GM06990 (cell line): Measurements from ENCODE around the gene CLEC1A.

Experiments used
- DNase-seq: peaks from one replicate; pipeline ENCODE4 v3.0.0-alpha.2; 2011; ENCODE audit not compliant: insufficient read length; ENCODE audit errors: extremely low read depth
- H3K27me3 ChIP-seq: replicated peaks from 2 replicates; pipeline ENCODE4 v1.6.0; 2011; ENCODE audit warnings: low read length; ENCODE audit not compliant: control insufficient read depth, insufficient read depth
- H3K36me3 ChIP-seq: 2 replicates; pipeline ENCODE4 v1.5.1; 2011; ENCODE audit warnings: low read length; ENCODE audit not compliant: control insufficient read depth, insufficient read depth
- H3K4me3 ChIP-seq: replicated peaks from 2 replicates; pipeline ENCODE4 v1.5.1; 2011; ENCODE audit warnings: low read depth, mild to moderate bottlenecking, control low read depth, low read length
- CTCF ChIP-seq: IDR thresholded peaks from 2 replicates; pipeline ENCODE4 v1.5.1; 2011; ENCODE audit warnings: low read length, control low read depth, mild to moderate bottlenecking, inconsistent platforms; ENCODE audit not compliant: insufficient read depth, poor library complexity, severe bottlenecking

CLEC1A gene

GRCh38 chr12:10067264-10067663, 31.5 kb downstream of the CLEC1A start:
- Histone ChIP-seq H3K36me3 (no peaks in the 10 kb centered on the region), H3K27me3 (no peaks in the 10 kb centered on the region), H3K4me3 (no peak overlapping the region)
- no peak for DNase-seq
- no peak for TF ChIP-seq CTCF

GRCh38 chr12:10065241-10065640, 33.5 kb downstream of the CLEC1A start:
- Histone ChIP-seq H3K36me3 (no peaks in the 10 kb centered on the region), H3K27me3 (no peaks in the 10 kb centered on the region), H3K4me3 (no peak overlapping the region)
- TF ChIP-seq CTCF: no peak
- no peak for DNase-seq

- no peaks in the 10 kb centered on the region; the same call in 1 of the 2 replicates for H3K27me3 ChIP-seq
- TF ChIP-seq CTCF: no peak
- no peak overlapping the region for H3K4me3 ChIP-seq
- no peaks in the 10 kb centered on the region for H3K36me3 ChIP-seq
- DNase-seq: no peak
These were observed 40.4 kb downstream of the CLEC1A start for GRCh38 chr12:10058387-10058786.

- no peak overlapping the region for H3K4me3 ChIP-seq
- no peak for DNase-seq
- H3K36me3 ChIP-seq: no peaks in the 10 kb centered on the region
- TF ChIP-seq CTCF: no peak
- H3K27me3 ChIP-seq: no peaks in the 10 kb centered on the region; the same call in 1 of the 2 replicates
These were observed 46.4 kb downstream of the CLEC1A start for GRCh38 chr12:10052193-10052913.

GRCh38 chr12:10048526-10048925, 50.3 kb downstream of the CLEC1A start:
- Histone ChIP-seq H3K36me3 (no peaks in the 10 kb centered on the region), H3K4me3 (no peak overlapping the region), H3K27me3 (no peaks in the 10 kb centered on the region)
- no peak for DNase-seq
- no peak for TF ChIP-seq CTCF

GRCh38 chr12:10042167-10042566, 56.6 kb downstream of the CLEC1A start:
- no peaks in the 10 kb centered on the region for H3K36me3 ChIP-seq
- H3K4me3 ChIP-seq: no peak overlapping the region
- no peak for DNase-seq
- no peaks in the 10 kb centered on the region for H3K27me3 ChIP-seq
- no peak for TF ChIP-seq CTCF
